A673 (cell line): ENCODE measurements around the gene MAN1C1. TPM values are rescaled to one million over a fixed set of nuclear protein-coding genes. Genes with fewer than 3 reads are reported as not detected.

Source experiments
- BruUV-seq: library from RNA; stranded (reverse); fragments of 400-500 nt; replicated peaks from 2 replicates; lab custom pipeline; 2021; lab: Mats Ljungman, UMichigan
- CTCF ChIA-PET: fragments of 300-600 bp; sonication (Branson Sonifier 250); formaldehyde crosslinking; loops from one replicate; lab custom pipeline; 2022; ENCODE audit warnings: antibody characterized with exemption; lab: Charles Lee
- POLR2A ChIA-PET: fragments of 300-600 bp; sonication (Branson Sonifier 250); formaldehyde crosslinking; loops from one replicate; lab custom pipeline; 2022; ENCODE audit warnings: antibody characterized with exemption; ENCODE audit not compliant: low non-redundant PET; lab: Charles Lee
- DNase-seq: peaks from one replicate; pipeline ENCODE4 v3.0.0-alpha.2; 2015; ENCODE audit warnings: low spot score
- H3K27ac ChIP-seq: fragments of 200-600 bp; sonication (generic); 2 replicates; pipeline ENCODE4 v1.5.1; 2016; ENCODE audit warnings: mixed run types, low read depth, mild to moderate bottlenecking, mixed read lengths, antibody characterized with exemption, low read length; ENCODE audit not compliant: poor library complexity, severe bottlenecking
- H3K27me3 ChIP-seq: fragments of 200-600 bp; sonication (generic); replicated peaks from 2 replicates; pipeline ENCODE4 v1.6.1; 2017; ENCODE audit warnings: mixed run types, low read depth, mild to moderate bottlenecking, mixed read lengths, antibody characterized with exemption, low read length; ENCODE audit not compliant: insufficient read depth, poor library complexity
- H3K36me3 ChIP-seq: fragments of 200-600 bp; sonication (generic); 2 replicates; pipeline ENCODE4 v1.6.1; 2016; ENCODE audit warnings: mixed run types, mild to moderate bottlenecking, mixed read lengths, antibody characterized with exemption, low read length; ENCODE audit not compliant: insufficient read depth, poor library complexity, severe bottlenecking
- H3K4me1 ChIP-seq: fragments of 200-600 bp; sonication (generic); 2 replicates; pipeline ENCODE4 v1.6.1; 2017; ENCODE audit warnings: mixed run types, mild to moderate bottlenecking, mixed read lengths, antibody characterized with exemption, low read length; ENCODE audit not compliant: insufficient read depth, poor library complexity, severe bottlenecking
- H3K4me3 ChIP-seq: fragments of 200-600 bp; sonication (generic); 2 replicates; pipeline ENCODE4 v1.5.1; 2016; ENCODE audit warnings: low read depth, mixed run types, mild to moderate bottlenecking, mixed read lengths, low read length; ENCODE audit not compliant: poor library complexity, severe bottlenecking
- H3K9me3 ChIP-seq: fragments of 200-600 bp; sonication (generic); 2 replicates; pipeline ENCODE4 v1.6.1; 2016; ENCODE audit warnings: mixed run types, low read depth, mild to moderate bottlenecking, mixed read lengths, antibody characterized with exemption, low read length; ENCODE audit not compliant: poor library complexity, severe bottlenecking
- EZH2 ChIP-seq: fragments of 200-600 bp; sonication (generic); IDR thresholded peaks from 2 replicates; pipeline ENCODE4 v1.6.1; 2017; ENCODE audit warnings: borderline replicate concordance, low read depth, mild to moderate bottlenecking, mixed read lengths, antibody characterized with exemption, low read length; ENCODE audit not compliant: poor library complexity, severe bottlenecking
- intact Hi-C: fragments of 100-400 bp; cut with micrococcal nuclease; formaldehyde crosslinking; loops from one replicate; pipeline ENCODE4 v1.10.0; 2022; ENCODE audit not compliant: unreplicated experiment
- total RNA-seq: library from RNA; stranded (reverse); gene quantifications from 2 replicates; pipeline ENCODE4 v1.2.3, GENCODE V29; 2021
- TF ChIP-seq, protein P1 (sequence below): fragments of 300-800, 200-600 bp; sonication (generic); conservative IDR thresholded peaks from 2 replicates; pipeline ENCODE4 v1.5.1; 2017; ENCODE audit warnings: low read depth, mild to moderate bottlenecking, antibody characterized with exemption, low read length, moderate library complexity, mixed read lengths

Gene MAN1C1
- total RNA-seq, 1 experiment from 2014 or later, result 0.21 TPM

- no peak for DNase-seq
- Histone ChIP-seq H3K36me3 (no peaks in the 10 kb centered on the region), H3K4me1 (peaks cover 14% of the 10 kb centered on the region), H3K4me3 (no peak overlapping the region), H3K9me3 (no peaks in the 10 kb centered on the region), H3K27ac (no peak overlapping the region), H3K27me3 (no peaks in the 10 kb centered on the region)
- ChIA-PET POLR2A (no interaction called here), CTCF (no interaction called here)
- intact Hi-C loops, result no loop called here
- TF ChIP-seq, protein P1, sequence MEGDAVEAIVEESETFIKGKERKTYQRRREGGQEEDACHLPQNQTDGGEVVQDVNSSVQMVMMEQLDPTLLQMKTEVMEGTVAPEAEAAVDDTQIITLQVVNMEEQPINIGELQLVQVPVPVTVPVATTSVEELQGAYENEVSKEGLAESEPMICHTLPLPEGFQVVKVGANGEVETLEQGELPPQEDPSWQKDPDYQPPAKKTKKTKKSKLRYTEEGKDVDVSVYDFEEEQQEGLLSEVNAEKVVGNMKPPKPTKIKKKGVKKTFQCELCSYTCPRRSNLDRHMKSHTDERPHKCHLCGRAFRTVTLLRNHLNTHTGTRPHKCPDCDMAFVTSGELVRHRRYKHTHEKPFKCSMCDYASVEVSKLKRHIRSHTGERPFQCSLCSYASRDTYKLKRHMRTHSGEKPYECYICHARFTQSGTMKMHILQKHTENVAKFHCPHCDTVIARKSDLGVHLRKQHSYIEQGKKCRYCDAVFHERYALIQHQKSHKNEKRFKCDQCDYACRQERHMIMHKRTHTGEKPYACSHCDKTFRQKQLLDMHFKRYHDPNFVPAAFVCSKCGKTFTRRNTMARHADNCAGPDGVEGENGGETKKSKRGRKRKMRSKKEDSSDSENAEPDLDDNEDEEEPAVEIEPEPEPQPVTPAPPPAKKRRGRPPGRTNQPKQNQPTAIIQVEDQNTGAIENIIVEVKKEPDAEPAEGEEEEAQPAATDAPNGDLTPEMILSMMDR, result no peak
- TF ChIP-seq EZH2, result no peak
- BruUV-seq, result no TSS peak
Measured at GRCh38 chr1:25766721-25767436, 150.3 kb downstream of the MAN1C1 start.

GRCh38 chr1:25767437-25767770 is 150.8 kb downstream of the MAN1C1 start:
- intact Hi-C loops, result no loop called here
- H3K4me1 ChIP-seq, result peaks cover 14% of the 10 kb centered on the region
- no peak for TF ChIP-seq EZH2
- TF ChIP-seq, protein P1, result no peak
- no peak overlapping the region for H3K27ac ChIP-seq
- no peak overlapping the region for H3K4me3 ChIP-seq
- no peaks in the 10 kb centered on the region for H3K36me3 ChIP-seq
- no peaks in the 10 kb centered on the region for H3K27me3 ChIP-seq
- ChIA-PET POLR2A (no interaction called here), CTCF (no interaction called here)
- H3K9me3 ChIP-seq, result no peaks in the 10 kb centered on the region
- no peak for DNase-seq
- no TSS peak for BruUV-seq

DNA sequence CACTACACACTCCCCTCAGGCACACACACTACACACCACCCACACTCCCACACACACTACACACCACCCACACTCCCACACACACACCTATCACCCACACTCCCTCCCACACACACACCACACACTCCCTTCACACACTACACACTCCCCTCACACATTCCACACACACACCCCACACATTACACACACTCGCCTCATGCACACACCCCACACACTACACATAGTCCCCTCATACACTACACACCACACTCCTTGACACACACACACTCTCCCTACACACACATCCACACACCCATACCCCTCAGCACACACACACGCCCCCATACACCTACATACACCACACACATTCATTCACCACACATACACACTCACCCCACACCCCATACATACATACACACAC is 152.4 kb downstream of the MAN1C1 start:
- BruUV-seq, result no TSS peak
- DNase-seq, result no peak
- TF ChIP-seq, protein P1, result no peak
- no peak for TF ChIP-seq EZH2
- no peaks in the 10 kb centered on the region for H3K9me3 ChIP-seq
- no peak overlapping the region for H3K27ac ChIP-seq
- H3K36me3 ChIP-seq, result no peaks in the 10 kb centered on the region
- peaks cover 14% of the 10 kb centered on the region for H3K4me1 ChIP-seq
- intact Hi-C loops, result no loop called here
- POLR2A ChIA-PET, result no interaction called here
- CTCF ChIA-PET, result no interaction called here
- H3K27me3 ChIP-seq, result no peaks in the 10 kb centered on the region
- no peak overlapping the region for H3K4me3 ChIP-seq
